ENCODE results near the gene CENPC. TPM values are rescaled to one million over a fixed set of nuclear protein-coding genes. Genes with fewer than 3 reads are reported as not detected.
"Not testable (repeated sequence)": the region's sequence is repeated elsewhere in the genome, so short reads cannot be mapped to it uniquely, and the experiment has no call there.

The CENPC gene
- total RNA-seq, 4 donors from 2014 or later: 33.2 to 49.4 (median 38.5) TPM

GRCh38 chr4:67531379-67531962 is 13.8 kb downstream of the CENPC start:
- Histone ChIP-seq H3K27ac (no peak overlapping the region), H3K9me3 (no peaks in the 10 kb centered on the region), H3K4me1 (no peaks in the 10 kb centered on the region), H3K36me3 (peaks cover 6 to 40% of the 10 kb centered on the region in 2 donors), H3K4me3 (replicated peaks in 1 of 3) (no peak overlapping the region), H3K27me3 (no peaks in the 10 kb centered on the region)
- DNase-seq: no peak
- WGBS, 2 donors: 87% methylated on average over 4 of the region's 4 CpGs
- no peak for TF ChIP-seq POLR2A (IDR thresholded peaks at IDR 0.05)
- intact Hi-C loops (cut with DNase I): no loop called here

GRCh38 chr4:67524140-67524539 is 21.2 kb downstream of the CENPC start:
- intact Hi-C loops (cut with DNase I); DNase-seq; H3K27ac ChIP-seq; H3K9me3 ChIP-seq; H3K4me1 ChIP-seq; H3K27me3 ChIP-seq; H3K36me3 ChIP-seq; H3K4me3 ChIP-seq (replicated peaks in 1 of 3): not testable (repeated sequence)
- 74 to 86% methylated on average over 3 of the region's 3 CpGs for WGBS, 2 donors

- H3K4me1 ChIP-seq: no peaks in the 10 kb centered on the region
- no peaks in the 10 kb centered on the region for H3K27me3 ChIP-seq
- WGBS, 2 donors: 94 to 97% methylated on average over 10 of the region's 10 CpGs
- H3K4me3 ChIP-seq (replicated peaks in 1 of 3): no peak overlapping the region
- DNase-seq: no peak
- H3K9me3 ChIP-seq: no peaks in the 10 kb centered on the region
- TF ChIP-seq CTCF (IDR thresholded peaks at IDR 0.05) (no peak), POLR2A (IDR thresholded peaks at IDR 0.05) (no peak)
- intact Hi-C loops (cut with DNase I): no loop called here
- H3K27ac ChIP-seq: no peak overlapping the region
- H3K36me3 ChIP-seq: no peaks in the 10 kb centered on the region
Observed at GRCh38 chr4:67522851-67523671, 22.2 kb downstream of the CENPC start.

- Histone ChIP-seq H3K9me3 (no peaks in the 10 kb centered on the region), H3K27me3 (no peaks in the 10 kb centered on the region), H3K36me3 (no peaks in the 10 kb centered on the region), H3K27ac (no peak overlapping the region), H3K4me3 (replicated peaks in 1 of 3) (no peak overlapping the region), H3K4me1 (no peaks in the 10 kb centered on the region)
- 85 to 89% methylated on average over 2 of the region's 2 CpGs for WGBS, 2 donors
- no peak for TF ChIP-seq POLR2A (IDR thresholded peaks at IDR 0.05)
- TF ChIP-seq CTCF (IDR thresholded peaks at IDR 0.05): no peak
- intact Hi-C loops (cut with DNase I): no loop called here
- DNase-seq: no peak
Observed at GRCh38 chr4:67522230-67522629, 23.1 kb downstream of the CENPC start.

GRCh38 chr4:67521506-67521905 is 23.8 kb downstream of the CENPC start:
- 98% methylated on average over 1 of the region's 1 CpG for WGBS, 2 donors
- Histone ChIP-seq H3K9me3 (no peaks in the 10 kb centered on the region), H3K27ac (no peak overlapping the region), H3K27me3 (no peaks in the 10 kb centered on the region), H3K4me1 (no peaks in the 10 kb centered on the region), H3K4me3 (replicated peaks in 1 of 3) (no peak overlapping the region), H3K36me3 (no peaks in the 10 kb centered on the region)
- no peak for TF ChIP-seq POLR2A (IDR thresholded peaks at IDR 0.05)
- no peak for TF ChIP-seq CTCF (IDR thresholded peaks at IDR 0.05)
- DNase-seq: no peak
- intact Hi-C loops (cut with DNase I): no loop called here

- Histone ChIP-seq H3K4me1 (no peaks in the 10 kb centered on the region), H3K4me3 (replicated peaks in 1 of 3) (no peak overlapping the region), H3K27me3 (no peaks in the 10 kb centered on the region), H3K27ac (no peak overlapping the region), H3K9me3 (no peaks in the 10 kb centered on the region), H3K36me3 (no peaks in the 10 kb centered on the region)
- WGBS, 2 donors: 88 to 98% methylated on average over 5 of the region's 5 CpGs
- intact Hi-C loops (cut with DNase I): no loop called here
- TF ChIP-seq CTCF (IDR thresholded peaks at IDR 0.05) (no peak), POLR2A (IDR thresholded peaks at IDR 0.05) (no peak)
- DNase-seq: no peak
Observed at GRCh38 chr4:67520141-67520540, 25.2 kb downstream of the CENPC start.
